Measurements from ENCODE around the gene C20orf204.
"Not testable (repeated sequence)": the region's sequence is repeated elsewhere in the genome, so short reads cannot be mapped to it uniquely, and the experiment has no call there.

C20orf204 gene

GRCh38 chr20:64080013-64080812, 44.2 kb downstream of the C20orf204 start, which contains the start of gene OPRL1:
Gene OPRL1, plus strand, starts transcription at chr20:64080082. Its CDS starts 12,639 bp downstream, at chr20:64092721.
- no peak for TF ChIP-seq POLR2A (IDR thresholded peaks at IDR 0.05; ENCODE audit: low read depth, low read length)
- FAIRE-seq, result no peak
- no peak for DNase-seq (ENCODE audit: insufficient read length, low spot score)

GRCh38 chr20:64080813-64081623, 45.0 kb downstream of the C20orf204 start:
- no peak for DNase-seq (ENCODE audit: insufficient read length, low spot score)
- no peak for FAIRE-seq

GRCh38 chr20:64081624-64081964, 45.6 kb downstream of the C20orf204 start:
- no peak for FAIRE-seq
- DNase-seq (ENCODE audit: insufficient read length, low spot score), result no peak
- no peak for TF ChIP-seq POLR2A (IDR thresholded peaks at IDR 0.05; ENCODE audit: low read depth, low read length)

More at GRCh38 chr20:64080813-64081623, 45.0 kb downstream of the C20orf204 start:
- no peak for TF ChIP-seq POLR2A (IDR thresholded peaks at IDR 0.05; ENCODE audit: low read depth, low read length)

GRCh38 chr20:64082126-64082731, 46.2 kb downstream of the C20orf204 start:
- DNase-seq (ENCODE audit: insufficient read length, low spot score) (no peak), FAIRE-seq (no peak)
- no peak for TF ChIP-seq POLR2A (IDR thresholded peaks at IDR 0.05; ENCODE audit: low read depth, low read length)

- DNase-seq (ENCODE audit: insufficient read length, low spot score) (peak; percentile 74), FAIRE-seq (no peak)
- no peak for TF ChIP-seq POLR2A (IDR thresholded peaks at IDR 0.05; ENCODE audit: low read depth, low read length)
Observed at GRCh38 chr20:64082820-64083377, 46.9 kb downstream of the C20orf204 start.

- TF ChIP-seq POLR2A (IDR thresholded peaks at IDR 0.05; ENCODE audit: low read depth, low read length), result no peak
- no peak for DNase-seq (ENCODE audit: insufficient read length, low spot score)
- FAIRE-seq, result no peak
Observed at GRCh38 chr20:64083378-64083803, 47.4 kb downstream of the C20orf204 start.

- FAIRE-seq (no peak), DNase-seq (ENCODE audit: insufficient read length, low spot score) (no peak)
- no peak for TF ChIP-seq POLR2A (IDR thresholded peaks at IDR 0.05; ENCODE audit: low read depth, low read length)
Observed at GRCh38 chr20:64083804-64084684, 48.1 kb downstream of the C20orf204 start, which contains the start of gene LKAAEAR1. Gene LKAAEAR1, minus strand, starts transcription at chr20:64084398. Its CDS starts 179 bp downstream, at chr20:64084219.

GRCh38 chr20:64084685-64085152, 48.7 kb downstream of the C20orf204 start:
- no peak for FAIRE-seq
- no peak for DNase-seq (ENCODE audit: insufficient read length, low spot score)

GRCh38 chr20:64086801-64087200, 50.8 kb downstream of the C20orf204 start:
- TF ChIP-seq POLR2A (IDR thresholded peaks at IDR 0.05; ENCODE audit: low read depth, low read length), result no peak
- FAIRE-seq, result no peak

More at GRCh38 chr20:64084685-64085152, 48.7 kb downstream of the C20orf204 start:
- no peak for TF ChIP-seq POLR2A (IDR thresholded peaks at IDR 0.05; ENCODE audit: low read depth, low read length)

GRCh38 chr20:64087226-64087825, 51.3 kb downstream of the C20orf204 start:
- DNase-seq (ENCODE audit: insufficient read length, low spot score); FAIRE-seq: not testable (repeated sequence)

More at GRCh38 chr20:64086801-64087200, 50.8 kb downstream of the C20orf204 start:
- DNase-seq (ENCODE audit: insufficient read length, low spot score), result no peak

- not testable (repeated sequence) for FAIRE-seq; DNase-seq (ENCODE audit: insufficient read length, low spot score)
Observed at GRCh38 chr20:64088586-64088985, 52.6 kb downstream of the C20orf204 start.
